Adipocyte (in vitro differentiated cells): ENCODE measurements around the gene SRRD.
A peak's percentile ranks its signal among the peaks of the same experiment; 100 is the strongest.

Source experiments
- DNase-seq: peaks from one replicate; pipeline ENCODE4 v3.0.0-alpha.2; 2015; ENCODE audit warnings: low read depth
- H3K27me3 ChIP-seq: replicated peaks from 2 replicates; pipeline ENCODE4 v1.7.0; 2013; ENCODE audit warnings: mild to moderate bottlenecking, low read length, moderate library complexity; ENCODE audit not compliant: control insufficient read depth, insufficient read depth
- H3K36me3 ChIP-seq: 2 replicates; pipeline ENCODE4 v1.7.0; 2013; ENCODE audit warnings: low read length, mild to moderate bottlenecking, moderate library complexity; ENCODE audit not compliant: control insufficient read depth, insufficient read depth, severe bottlenecking
- H3K4me1 ChIP-seq: 2 replicates; pipeline ENCODE4 v1.7.0; 2013; ENCODE audit warnings: mild to moderate bottlenecking, low read length, moderate library complexity; ENCODE audit not compliant: control insufficient read depth, insufficient read depth
- H3K4me3 ChIP-seq: 2 replicates; pipeline ENCODE4 v1.7.0; 2013; ENCODE audit warnings: mild to moderate bottlenecking, low read length, moderate library complexity
- H3K9ac ChIP-seq: 2 replicates; pipeline ENCODE4 v1.7.0; 2013; ENCODE audit warnings: mild to moderate bottlenecking, low read length, moderate library complexity
- H3K9me3 ChIP-seq: 2 replicates; pipeline ENCODE4 v1.7.0; 2013; ENCODE audit warnings: mild to moderate bottlenecking, low read length, moderate library complexity; ENCODE audit not compliant: control insufficient read depth

SRRD gene

GRCh38 chr22:26508148-26508547 lies 24.5 kb downstream of the SRRD start:
- DNase-seq = no peak
- no peaks in the 10 kb centered on the region for H3K27me3 ChIP-seq
- no peak overlapping the region for H3K4me3 ChIP-seq
- H3K4me1 ChIP-seq = peaks cover 17% of the 10 kb centered on the region
- H3K9ac ChIP-seq = no peak overlapping the region
- H3K36me3 ChIP-seq = peaks cover 68% of the 10 kb centered on the region
- H3K9me3 ChIP-seq = no peaks in the 10 kb centered on the region

- no peaks in the 10 kb centered on the region for H3K27me3 ChIP-seq
- H3K4me3 ChIP-seq = peak within 1 kb of the TSS; percentile 98
- peaks cover 29% of the 10 kb centered on the region for H3K36me3 ChIP-seq
- no peaks in the 10 kb centered on the region for H3K9me3 ChIP-seq
- peaks cover 23% of the 10 kb centered on the region for H3K4me1 ChIP-seq
- H3K9ac ChIP-seq = peak within 1 kb of the TSS; percentile 97
- peak; percentile 97 for DNase-seq
These were observed 28.6 kb downstream of the SRRD start, which contains the start of gene TFIP11 for GRCh38 chr22:26512149-26512793. Gene TFIP11 (minus strand): TSS chr22:26512473. CDS start chr22:26510272, 2,201 bp downstream.

GRCh38 chr22:26513838-26514237 lies 30.2 kb downstream of the SRRD start:
- Histone ChIP-seq H3K27me3 (no peaks in the 10 kb centered on the region), H3K9me3 (no peaks in the 10 kb centered on the region), H3K36me3 (peaks cover 14% of the 10 kb centered on the region), H3K9ac (no peak overlapping the region), H3K4me3 (no peak overlapping the region), H3K4me1 (peaks cover 23% of the 10 kb centered on the region)
- no peak for DNase-seq

- H3K9me3 ChIP-seq = no peaks in the 10 kb centered on the region
- H3K4me1 ChIP-seq = peaks cover 23% of the 10 kb centered on the region
- H3K27me3 ChIP-seq = no peaks in the 10 kb centered on the region
These were observed 30.9 kb downstream of the SRRD start for GRCh38 chr22:26514419-26515161.

GRCh38 chr22:26515931-26516330 lies 32.3 kb downstream of the SRRD start:
- H3K4me1 ChIP-seq = peaks cover 20% of the 10 kb centered on the region
- H3K9ac ChIP-seq = no peak overlapping the region
- H3K27me3 ChIP-seq = no peaks in the 10 kb centered on the region
- H3K4me3 ChIP-seq = no peak overlapping the region
- H3K9me3 ChIP-seq = no peaks in the 10 kb centered on the region
- H3K36me3 ChIP-seq = no peaks in the 10 kb centered on the region
- no peak for DNase-seq

More at GRCh38 chr22:26514419-26515161, 30.9 kb downstream of the SRRD start:
- DNase-seq = no peak
- Histone ChIP-seq H3K36me3 (peaks cover 7% of the 10 kb centered on the region), H3K9ac (no peak overlapping the region), H3K4me3 (no peak overlapping the region)

GRCh38 chr22:26516503-26516902 lies 32.8 kb downstream of the SRRD start:
- Histone ChIP-seq H3K36me3 (no peaks in the 10 kb centered on the region), H3K9ac (no peak overlapping the region), H3K27me3 (no peaks in the 10 kb centered on the region), H3K9me3 (no peaks in the 10 kb centered on the region), H3K4me1 (peaks cover 14% of the 10 kb centered on the region), H3K4me3 (no peak overlapping the region)
- DNase-seq = no peak

GRCh38 chr22:26517429-26517828 lies 33.8 kb downstream of the SRRD start:
- Histone ChIP-seq H3K27me3 (no peaks in the 10 kb centered on the region), H3K9me3 (no peaks in the 10 kb centered on the region), H3K9ac (no peak overlapping the region), H3K36me3 (no peaks in the 10 kb centered on the region), H3K4me1 (peaks cover 11% of the 10 kb centered on the region), H3K4me3 (no peak overlapping the region)
- DNase-seq = no peak

- no peak for DNase-seq
- Histone ChIP-seq H3K4me1 (no peaks in the 10 kb centered on the region), H3K36me3 (peaks cover 21% of the 10 kb centered on the region), H3K9ac (no peak overlapping the region), H3K27me3 (no peaks in the 10 kb centered on the region), H3K4me3 (no peak overlapping the region), H3K9me3 (no peaks in the 10 kb centered on the region)
These were observed 38.3 kb downstream of the SRRD start for GRCh38 chr22:26522012-26522411.

- Histone ChIP-seq H3K9me3 (no peaks in the 10 kb centered on the region), H3K36me3 (peaks cover 27% of the 10 kb centered on the region), H3K4me3 (no peak overlapping the region), H3K9ac (no peak overlapping the region), H3K4me1 (no peaks in the 10 kb centered on the region), H3K27me3 (no peaks in the 10 kb centered on the region)
- no peak for DNase-seq
These were observed 38.9 kb downstream of the SRRD start for GRCh38 chr22:26522592-26522991.

GRCh38 chr22:26524870-26525269 lies 41.2 kb downstream of the SRRD start:
- no peak for DNase-seq
- no peak overlapping the region for H3K9ac ChIP-seq
- no peaks in the 10 kb centered on the region for H3K9me3 ChIP-seq
- no peaks in the 10 kb centered on the region for H3K27me3 ChIP-seq
- peaks cover 38% of the 10 kb centered on the region for H3K36me3 ChIP-seq
- H3K4me3 ChIP-seq = no peak overlapping the region
- peaks cover 4% of the 10 kb centered on the region for H3K4me1 ChIP-seq

- no peaks in the 10 kb centered on the region for H3K9me3 ChIP-seq
- DNase-seq = peak; percentile 7
- no peak overlapping the region for H3K9ac ChIP-seq
- peaks cover 41% of the 10 kb centered on the region for H3K36me3 ChIP-seq
- H3K4me1 ChIP-seq = peaks cover 8% of the 10 kb centered on the region
- no peaks in the 10 kb centered on the region for H3K27me3 ChIP-seq
- no peak overlapping the region for H3K4me3 ChIP-seq
These were observed 42.4 kb downstream of the SRRD start for GRCh38 chr22:26525946-26526564.
